Thyroid gland (tissue), 4 donors: ENCODE data around the gene SLC26A3. TPM values are rescaled to one million over a fixed set of nuclear protein-coding genes. Genes with fewer than 3 reads are reported as not detected.

Experiments used
- DNase-seq, 2 donors: peaks; one replicate each; pipeline ENCODE4 v3.0.0-alpha.2; 2019
- H3K27ac ChIP-seq, 3 donors: fragments of 200-600 bp; sonication (generic); 1 replicate in 2 of 3; 2 replicates in 1 of 3; pipeline ENCODE4 v1.5.1; 2016 to 2019; ENCODE audit warnings: mild to moderate bottlenecking in 1 of 3, moderate library complexity in 1 of 3
- H3K27me3 ChIP-seq: fragments of 200-600 bp; sonication (generic); one replicate; pipeline ENCODE4 v1.5.1; 2019
- H3K36me3 ChIP-seq, 2 donors: fragments of 200-600 bp; sonication (generic); one replicate each; pipeline ENCODE4 v1.5.1; 2016 to 2019
- H3K4me1 ChIP-seq, 2 donors: fragments of 200-600 bp; sonication (generic); one replicate each; pipeline ENCODE4 v1.5.1; 2017 to 2019
- H3K4me3 ChIP-seq, 3 donors: fragments of 200-600 bp; sonication (generic); replicated peaks in 1 of 3; 1 replicate in 2 of 3; 2 replicates in 1 of 3; pipeline ENCODE4 v1.5.1; 2016; ENCODE audit warnings: mild to moderate bottlenecking in 1 of 3
- H3K9me3 ChIP-seq: fragments of 200-600 bp; sonication (generic); one replicate; pipeline ENCODE4 v1.5.1; 2017
- POLR2A ChIP-seq, 2 donors: fragments of 450-650 bp; IDR thresholded peaks; one replicate each; pipeline ENCODE4 v1.6.1; 2017; ENCODE audit warnings: antibody characterized with exemption in 2 of 2, mild to moderate bottlenecking in 2 of 2, moderate library complexity in 1 of 2
- WGBS, 2 donors: methylation state at CpG; one replicate each; pipeline ENCODE4 v1.1.5; 2017; 5-methylcytosine and 5-hydroxymethylcytosine counted together
- intact Hi-C: fragments of 100-400 bp; cut with DNase I; formaldehyde crosslinking; loops from one replicate; pipeline ENCODE4 v1.15.1; 2023
- total RNA-seq, 4 donors: library from RNA; depleted of rRNA; stranded (reverse); fragments of >200 nt; gene quantifications; one replicate each; pipeline ENCODE4 v1.2.3, GENCODE V29; 2016
- TF ChIP-seq, protein P1 (sequence below), 6 experiments: fragments of 200-600 bp in 3 of 6; fragments of 450-650 bp in 3 of 6; sonication (generic) in 3 of 6; IDR thresholded peaks; one replicate each; pipeline ENCODE4 v1.5.1; 2016 to 2019; ENCODE audit warnings: antibody characterized with exemption in 6 of 6, mild to moderate bottlenecking in 2 of 6, inconsistent platforms in 1 of 6, moderate library complexity in 1 of 6

SLC26A3 gene
- total RNA-seq, 4 donors from 2014 or later: 0.45 TPM; not detected in 3

DNA sequence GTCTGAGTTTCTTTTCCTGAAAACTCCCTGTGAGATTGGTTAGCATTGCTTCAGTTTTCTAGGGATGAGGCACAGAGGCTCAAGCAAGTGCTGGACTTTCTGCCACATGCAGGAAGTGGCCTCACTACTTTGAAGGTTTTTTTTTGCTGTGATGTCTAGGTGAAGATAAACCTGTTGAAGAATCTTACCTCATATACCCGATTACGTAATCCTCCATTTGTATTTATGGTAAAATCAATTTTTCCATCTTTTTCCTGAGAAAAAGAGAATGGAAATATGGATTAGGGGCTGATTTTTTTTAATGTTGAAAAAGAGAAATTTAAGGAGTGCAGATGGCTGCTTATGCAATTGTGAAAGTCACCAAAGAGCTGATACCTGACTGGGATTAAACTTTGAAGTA, 35.6 kb downstream of the SLC26A3 start:
- no peak for DNase-seq
- no peak overlapping the region for H3K4me3 ChIP-seq
- H3K9me3 ChIP-seq: no peaks in the 10 kb centered on the region
- TF ChIP-seq, protein P1, sequence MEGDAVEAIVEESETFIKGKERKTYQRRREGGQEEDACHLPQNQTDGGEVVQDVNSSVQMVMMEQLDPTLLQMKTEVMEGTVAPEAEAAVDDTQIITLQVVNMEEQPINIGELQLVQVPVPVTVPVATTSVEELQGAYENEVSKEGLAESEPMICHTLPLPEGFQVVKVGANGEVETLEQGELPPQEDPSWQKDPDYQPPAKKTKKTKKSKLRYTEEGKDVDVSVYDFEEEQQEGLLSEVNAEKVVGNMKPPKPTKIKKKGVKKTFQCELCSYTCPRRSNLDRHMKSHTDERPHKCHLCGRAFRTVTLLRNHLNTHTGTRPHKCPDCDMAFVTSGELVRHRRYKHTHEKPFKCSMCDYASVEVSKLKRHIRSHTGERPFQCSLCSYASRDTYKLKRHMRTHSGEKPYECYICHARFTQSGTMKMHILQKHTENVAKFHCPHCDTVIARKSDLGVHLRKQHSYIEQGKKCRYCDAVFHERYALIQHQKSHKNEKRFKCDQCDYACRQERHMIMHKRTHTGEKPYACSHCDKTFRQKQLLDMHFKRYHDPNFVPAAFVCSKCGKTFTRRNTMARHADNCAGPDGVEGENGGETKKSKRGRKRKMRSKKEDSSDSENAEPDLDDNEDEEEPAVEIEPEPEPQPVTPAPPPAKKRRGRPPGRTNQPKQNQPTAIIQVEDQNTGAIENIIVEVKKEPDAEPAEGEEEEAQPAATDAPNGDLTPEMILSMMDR (IDR thresholded peaks at IDR 0.05): no peak
- no peak for TF ChIP-seq POLR2A (IDR thresholded peaks at IDR 0.05)
- no peak overlapping the region for H3K27ac ChIP-seq
- 94 to 97% methylated on average over 2 of the region's 2 CpGs for WGBS, 2 donors
- no peaks in the 10 kb centered on the region for H3K36me3 ChIP-seq
- intact Hi-C loops: no loop called here
- no peaks in the 10 kb centered on the region for H3K4me1 ChIP-seq
- no peaks in the 10 kb centered on the region for H3K27me3 ChIP-seq

- WGBS, 2 donors: 94 to 96% methylated on average over 1 of the region's 1 CpG
- TF ChIP-seq, protein P1 (IDR thresholded peaks at IDR 0.05): no peak
- Histone ChIP-seq H3K4me3 (no peak overlapping the region), H3K27me3 (no peaks in the 10 kb centered on the region), H3K9me3 (no peaks in the 10 kb centered on the region), H3K27ac (no peak overlapping the region), H3K4me1 (no peaks in the 10 kb centered on the region), H3K36me3 (peaks cover 31 to 38% of the 10 kb centered on the region in 2 donors)
- DNase-seq: no peak
- intact Hi-C loops: no loop called here
Measured at GRCh38 chr7:107758667-107759066, 44.4 kb downstream of the SLC26A3 start.

DNA sequence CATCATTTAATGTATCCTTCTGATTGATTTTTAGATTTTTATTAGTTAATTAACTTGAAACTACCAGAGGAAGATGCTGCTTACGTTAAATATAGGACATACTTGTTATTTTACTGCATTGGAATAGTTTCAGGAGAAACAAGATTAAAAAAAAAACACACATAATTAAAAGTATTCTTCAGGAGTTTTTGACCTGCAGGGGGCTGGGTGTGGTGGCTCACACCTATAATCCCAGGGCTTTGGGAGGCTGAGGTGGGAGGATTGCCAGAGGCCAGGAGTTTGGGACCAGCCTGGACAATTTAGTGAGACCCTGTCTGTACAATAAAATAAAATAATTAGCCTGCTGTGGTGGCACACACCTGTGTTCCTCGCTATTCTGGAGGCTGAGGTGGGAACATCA, 48.4 kb downstream of the SLC26A3 start:
- TF ChIP-seq POLR2A (IDR thresholded peaks at IDR 0.05): no peak
- TF ChIP-seq, protein P1 (IDR thresholded peaks at IDR 0.05): no peak
- Histone ChIP-seq H3K9me3 (no peaks in the 10 kb centered on the region), H3K4me1 (no peaks in the 10 kb centered on the region), H3K27ac (no peak overlapping the region), H3K36me3 (peaks cover 50 to 52% of the 10 kb centered on the region in 2 donors), H3K4me3 (no peak overlapping the region), H3K27me3 (no peaks in the 10 kb centered on the region)
- DNase-seq: no peak
- 96 to 98% methylated on average over 2 of the region's 2 CpGs for WGBS, 2 donors
- intact Hi-C loops: no loop called here

DNA sequence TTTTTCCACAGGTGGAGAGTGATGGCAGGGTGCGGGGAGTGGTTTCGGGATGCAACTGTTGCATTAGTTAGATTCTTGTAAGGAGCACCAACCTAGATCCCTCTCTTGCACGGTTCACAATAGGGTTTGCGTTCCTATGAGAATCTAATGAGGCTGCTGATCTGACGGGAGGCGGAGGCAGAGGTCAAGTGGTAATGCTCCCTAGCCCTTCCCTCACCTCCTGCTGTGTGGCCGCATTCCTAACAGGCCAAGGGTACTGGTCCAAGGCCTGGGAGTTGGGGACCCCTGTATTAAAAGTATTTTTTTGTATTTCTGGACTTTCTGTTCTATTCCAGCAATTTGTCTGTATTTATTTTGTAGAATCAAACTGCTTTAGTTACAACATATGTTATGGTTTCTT, 51.9 kb downstream of the SLC26A3 start:
- Histone ChIP-seq H3K36me3 (peaks cover 34 to 39% of the 10 kb centered on the region in 2 donors), H3K9me3 (no peaks in the 10 kb centered on the region), H3K27me3 (no peaks in the 10 kb centered on the region), H3K4me3 (no peak overlapping the region), H3K4me1 (peaks cover 8 to 18% of the 10 kb centered on the region in 2 donors), H3K27ac (no peak overlapping the region)
- intact Hi-C loops: no loop called here
- DNase-seq: no peak
- TF ChIP-seq, protein P1 (IDR thresholded peaks at IDR 0.05): no peak
- TF ChIP-seq POLR2A (IDR thresholded peaks at IDR 0.05): no peak
- WGBS, 2 donors: 92 to 98% methylated on average over 7 of the region's 7 CpGs

DNA sequence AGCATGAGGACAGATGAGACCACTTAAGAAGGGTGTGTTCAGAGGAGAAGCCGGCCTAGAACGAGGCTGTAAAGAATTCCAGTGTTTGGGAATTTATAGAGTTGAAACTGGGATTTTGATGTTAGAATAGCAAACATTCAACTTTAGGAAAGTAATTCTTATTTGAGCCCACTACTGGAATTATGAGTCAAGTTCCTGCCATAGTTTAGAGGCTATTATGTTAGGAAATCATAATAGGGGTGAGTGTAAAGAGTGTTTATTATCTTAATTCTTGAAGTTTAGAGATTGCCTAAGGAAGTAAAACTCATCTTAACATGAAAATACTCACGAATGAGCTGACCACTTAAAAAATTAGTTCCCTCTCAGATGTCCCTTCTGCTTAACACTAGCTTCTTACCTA, 57.0 kb downstream of the SLC26A3 start:
- H3K9me3 ChIP-seq: no peaks in the 10 kb centered on the region
- TF ChIP-seq, protein P1 (IDR thresholded peaks at IDR 0.05): no peak
- TF ChIP-seq POLR2A (IDR thresholded peaks at IDR 0.05): no peak
- no peak for DNase-seq
- H3K4me1 ChIP-seq: peaks cover 30 to 39% of the 10 kb centered on the region in 2 donors
- WGBS, 2 donors: 60 to 63% methylated on average over 3 of the region's 3 CpGs
- H3K27ac ChIP-seq: no peak overlapping the region
- intact Hi-C loops: loop anchor here (10.0 kb wide), 1 partner anchor 129 kb away; no protein-coding TSS in a partner anchor
- H3K36me3 ChIP-seq: peaks cover under 1 to 19% of the 10 kb centered on the region in 2 donors
- H3K27me3 ChIP-seq: no peaks in the 10 kb centered on the region
- H3K4me3 ChIP-seq: no peak overlapping the region
